ENCODE measurements around the gene SPECC1.
"Not testable (repeated sequence)": the region's sequence is repeated elsewhere in the genome, so short reads cannot be mapped to it uniquely, and the experiment has no call there.

SPECC1 gene

DNA sequence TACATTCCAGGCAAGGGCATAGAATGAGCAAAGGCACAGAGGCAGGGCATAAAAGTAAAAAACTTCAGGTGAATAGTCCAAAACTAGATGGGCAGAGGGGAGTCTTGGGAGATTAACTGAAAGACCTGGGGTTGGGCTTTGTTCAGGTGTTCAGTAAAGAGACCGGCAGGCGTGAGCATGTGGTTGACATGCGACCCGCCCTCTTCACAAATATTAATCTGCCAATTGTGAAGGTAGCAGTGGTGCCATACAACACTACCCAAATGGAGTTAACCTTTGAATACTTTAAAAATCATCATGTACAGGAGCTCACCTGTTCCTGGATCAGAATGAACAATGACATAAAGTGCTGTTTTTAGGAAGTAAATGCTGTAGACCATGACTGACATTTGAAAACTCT lies 232.7 kb downstream of the SPECC1 start:
- DNase-seq: no peak

DNA sequence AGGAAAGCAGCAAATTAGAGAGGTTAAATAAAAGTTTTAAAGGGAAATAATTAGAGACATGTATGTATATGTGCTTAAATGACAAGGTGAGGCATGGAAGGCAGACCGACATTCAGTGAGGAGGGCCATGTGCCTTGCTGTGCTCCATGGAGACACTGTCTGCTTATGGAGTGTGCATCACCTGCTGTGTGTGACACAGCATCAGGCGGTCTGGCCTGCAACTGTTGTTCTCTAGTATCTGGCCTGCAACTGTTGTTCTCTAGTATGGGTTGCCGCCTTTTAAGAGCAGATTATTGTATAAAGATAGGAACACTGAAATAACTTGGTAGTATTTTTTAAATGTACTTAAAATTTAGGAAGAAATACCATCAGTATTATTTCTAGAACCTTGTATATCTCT lies 233.1 kb downstream of the SPECC1 start:
- no peak for DNase-seq

DNA sequence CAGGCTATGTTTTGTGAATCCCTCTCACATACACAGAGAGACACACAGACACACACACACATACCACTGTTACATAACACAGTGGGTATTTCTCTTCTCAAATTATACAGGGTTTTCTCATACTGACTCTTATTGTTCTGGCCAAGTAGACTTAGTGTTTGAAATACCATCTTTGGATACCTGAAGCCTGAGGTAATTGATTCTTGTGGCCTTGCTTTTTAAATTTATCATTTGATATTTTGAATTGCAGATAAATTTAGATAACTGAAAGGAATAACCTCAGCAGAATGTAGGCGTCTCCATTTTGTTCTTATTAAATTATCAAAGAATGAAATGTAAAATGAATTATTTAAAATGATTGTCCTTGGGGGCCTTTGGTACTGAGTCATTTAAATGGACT lies 234.4 kb downstream of the SPECC1 start:
- no peak for DNase-seq

DNA sequence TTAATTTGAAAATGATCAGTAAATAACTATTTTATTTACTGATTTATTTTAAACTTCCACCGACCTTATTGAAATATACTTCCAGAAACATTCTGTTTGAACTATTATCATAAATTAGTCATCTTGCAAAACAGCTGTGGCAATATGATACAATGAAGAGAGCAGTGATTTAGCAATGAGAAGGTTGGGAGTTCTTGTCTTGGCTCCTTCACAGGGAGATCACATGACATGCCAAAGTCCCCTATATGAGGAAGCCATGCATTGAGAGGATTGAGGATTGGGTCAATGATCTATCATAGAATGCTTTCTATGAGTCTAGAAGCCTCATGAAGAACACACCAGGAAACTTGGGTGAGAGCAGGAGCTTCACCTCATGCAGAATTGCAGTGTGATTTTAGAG lies 235.5 kb downstream of the SPECC1 start:
- DNase-seq: peak; percentile 43 to 53

DNA sequence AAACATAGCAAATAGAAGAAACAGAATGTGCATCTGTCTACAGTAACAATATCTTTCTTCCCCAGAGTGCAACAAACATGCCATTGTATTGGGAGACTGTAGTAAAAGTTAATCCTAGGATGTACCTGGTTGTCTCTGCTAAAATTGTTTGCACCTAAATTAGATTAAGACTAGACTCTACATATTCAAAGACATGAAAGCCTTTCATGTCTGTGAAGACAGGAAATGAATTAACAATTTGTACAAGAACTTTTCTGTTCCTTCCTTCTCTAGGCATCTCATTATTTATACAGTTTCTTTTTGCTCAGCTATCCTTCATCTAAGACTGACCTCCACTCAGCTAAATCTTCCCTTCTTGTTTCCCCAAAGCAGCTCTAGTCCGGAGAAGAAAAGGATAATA lies 237.5 kb downstream of the SPECC1 start:
- DNase-seq: no peak

DNA sequence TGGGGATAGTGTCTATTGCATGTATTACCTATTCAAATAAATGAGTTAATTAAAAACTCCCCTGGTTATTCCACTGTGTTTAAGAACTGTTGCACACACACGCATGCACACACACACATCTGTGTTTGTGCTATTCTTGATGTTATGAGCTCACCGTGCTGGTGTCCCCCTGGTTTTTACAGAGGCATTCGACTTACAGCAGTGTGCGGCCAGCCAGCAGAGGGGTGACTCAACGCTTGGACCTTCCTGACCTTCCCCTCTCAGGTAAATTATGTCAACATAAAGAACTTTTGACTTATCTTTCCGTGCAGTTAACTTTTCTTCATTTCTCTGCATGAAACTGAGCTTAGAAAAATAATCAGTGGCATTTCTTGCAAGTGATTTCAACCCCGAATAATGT lies 244.2 kb downstream of the SPECC1 start:
- no peak for DNase-seq

DNA sequence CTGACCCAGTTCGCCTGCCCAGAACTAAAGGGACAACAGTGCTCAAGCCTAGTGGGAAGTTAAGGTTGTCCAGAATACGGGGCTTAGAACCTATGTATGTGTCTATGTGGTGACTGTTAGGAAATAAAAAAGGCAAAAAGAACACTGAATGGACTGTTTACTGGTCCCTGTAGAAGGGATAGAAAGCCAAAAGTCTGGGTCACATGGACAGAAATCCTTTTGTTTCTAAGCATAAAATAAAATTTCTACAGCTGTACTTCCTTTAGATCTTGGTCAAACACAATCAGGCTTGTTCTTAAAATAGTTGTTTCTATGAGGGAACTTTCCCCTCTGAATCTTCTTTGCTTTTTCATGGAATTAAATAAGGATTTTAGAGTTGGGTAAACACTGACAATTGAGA lies 245.4 kb downstream of the SPECC1 start:
- no peak for DNase-seq

DNA sequence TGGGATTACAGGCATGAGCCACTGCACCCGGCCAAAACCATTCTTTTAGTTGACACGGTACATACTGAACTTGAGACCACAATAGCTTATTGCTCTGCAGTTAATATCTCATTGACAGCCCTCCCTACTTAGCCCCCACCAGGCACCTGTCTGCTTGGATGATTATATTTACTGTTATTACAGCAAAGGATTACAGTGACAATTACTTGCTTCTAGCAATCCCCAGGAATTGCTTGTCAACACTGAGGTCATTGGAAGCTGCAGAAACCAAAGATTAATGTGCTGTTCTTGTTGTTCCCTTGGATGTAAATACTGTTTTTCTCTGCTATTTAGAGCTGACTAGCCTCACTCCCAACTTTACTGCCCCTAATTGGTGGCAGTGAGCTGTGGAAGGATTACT lies 247.0 kb downstream of the SPECC1 start:
- DNase-seq: no peak

DNA sequence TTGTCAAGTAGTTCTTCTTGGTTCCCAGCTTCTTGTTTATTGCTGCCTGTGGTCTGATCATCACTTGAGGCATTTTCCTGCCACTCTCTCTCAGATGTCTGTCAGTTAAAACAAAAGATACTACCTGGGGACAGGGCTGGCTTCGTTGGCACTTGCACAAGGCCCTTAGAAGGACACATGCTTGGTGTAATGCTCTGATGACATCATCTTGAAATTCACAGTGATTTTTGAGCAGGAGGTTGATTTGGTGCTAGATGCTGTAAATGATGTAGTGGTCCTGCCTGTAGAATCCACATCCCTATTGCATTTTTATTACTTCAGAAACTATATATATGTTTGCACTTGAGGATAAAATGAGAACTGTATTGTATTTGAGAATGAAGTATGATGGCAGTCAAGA lies 247.8 kb downstream of the SPECC1 start:
- no peak for DNase-seq

DNA sequence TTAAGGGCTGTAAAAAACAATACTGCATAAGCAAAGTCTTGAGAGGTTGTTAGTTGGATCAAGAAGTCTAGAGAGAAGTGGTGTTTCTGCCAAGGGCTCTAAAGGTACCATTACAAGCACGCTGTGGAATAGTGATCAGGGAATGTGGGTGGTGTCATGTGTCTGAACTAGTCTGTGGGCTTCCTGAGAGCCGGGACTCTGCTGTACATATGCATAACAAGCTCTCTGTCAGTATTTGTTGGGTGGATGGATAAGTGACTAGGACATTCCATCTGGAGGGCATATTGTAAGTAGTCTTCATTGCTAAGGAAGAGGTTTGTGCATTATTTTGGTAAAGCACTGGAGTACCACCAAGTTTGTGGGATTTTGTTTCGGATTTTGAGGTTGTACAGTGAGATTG lies 248.6 kb downstream of the SPECC1 start:
- no peak for DNase-seq

DNA sequence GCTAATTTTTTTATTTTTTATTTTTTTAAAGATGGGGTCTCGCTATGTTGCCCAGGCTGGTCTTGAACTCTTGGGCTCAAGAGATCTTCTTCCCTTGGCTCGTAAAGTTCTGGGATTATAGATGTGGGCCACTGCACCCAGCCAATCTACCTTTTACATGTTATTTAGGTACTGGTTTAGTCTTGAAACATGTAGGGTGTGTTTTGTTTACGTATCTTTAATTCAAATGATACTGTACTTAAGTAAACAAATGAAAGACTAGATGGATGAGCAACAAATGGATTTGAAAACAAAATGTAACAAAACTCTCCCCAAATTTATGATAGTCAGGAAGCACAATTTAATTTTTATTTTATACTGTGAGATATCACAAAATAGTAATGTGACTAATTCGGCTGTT lies 250.5 kb downstream of the SPECC1 start:
- no peak for DNase-seq

DNA sequence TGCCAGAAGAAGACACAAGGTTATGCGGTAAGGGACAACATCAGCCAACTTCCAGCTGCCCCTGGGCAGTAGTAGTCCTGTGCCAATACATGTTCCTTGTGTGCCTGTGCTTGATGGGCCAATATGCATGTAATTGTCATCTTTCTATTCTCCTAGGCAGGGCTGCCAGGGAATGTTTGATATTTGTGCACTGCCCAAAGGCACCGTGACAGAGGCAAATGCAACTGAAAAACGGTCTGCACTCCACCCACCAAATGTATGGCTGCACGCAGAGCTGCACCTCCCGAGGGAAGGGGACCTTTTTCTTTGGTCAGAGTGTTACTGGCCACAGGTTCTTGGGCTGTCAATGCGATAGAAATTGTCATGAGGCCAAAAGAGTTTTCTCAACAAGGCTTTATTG lies 251.1 kb downstream of the SPECC1 start:
- no peak for DNase-seq

DNA sequence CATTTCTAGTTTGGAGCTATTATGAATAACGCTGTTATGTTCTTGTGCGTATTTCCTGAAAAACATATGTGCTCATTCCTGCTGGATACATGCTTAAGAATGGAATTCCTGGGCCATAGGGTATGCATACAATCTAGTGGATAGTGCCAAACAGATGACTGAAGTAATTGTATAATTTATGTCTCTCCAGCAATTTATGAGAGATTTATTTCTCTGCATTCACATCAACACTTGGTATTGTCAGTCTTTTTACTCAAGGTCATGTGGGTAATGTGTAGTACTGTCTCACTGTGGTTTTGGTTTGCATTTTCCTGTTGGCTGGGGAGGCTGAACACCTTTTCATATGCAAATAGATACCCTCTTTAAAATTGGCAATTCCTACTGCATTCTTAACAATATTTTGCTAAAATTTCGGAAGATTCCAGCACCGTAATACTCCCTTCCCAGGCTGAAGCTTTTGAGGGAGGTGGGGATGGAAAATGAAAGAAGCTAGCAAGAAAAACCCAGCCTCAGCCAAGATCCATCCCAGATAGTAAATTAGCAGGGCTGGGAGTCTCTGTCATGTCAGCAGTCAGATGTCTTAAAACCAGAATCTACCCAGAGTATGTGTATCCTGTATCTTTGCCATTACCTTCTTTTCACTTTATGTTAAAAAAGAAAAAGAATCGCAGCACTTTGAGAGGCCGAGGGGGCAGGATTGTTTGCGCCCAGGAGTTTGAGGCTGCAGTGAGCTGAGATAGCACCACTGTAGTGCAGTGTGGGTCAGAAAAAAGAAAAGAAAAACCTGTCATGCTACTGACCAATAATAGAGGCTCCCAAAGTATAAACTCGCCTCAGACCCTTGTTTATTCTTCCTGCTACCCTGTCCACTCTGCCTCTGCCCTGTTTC lies 253.3 kb downstream of the SPECC1 start:
- no peak for DNase-seq

DNA sequence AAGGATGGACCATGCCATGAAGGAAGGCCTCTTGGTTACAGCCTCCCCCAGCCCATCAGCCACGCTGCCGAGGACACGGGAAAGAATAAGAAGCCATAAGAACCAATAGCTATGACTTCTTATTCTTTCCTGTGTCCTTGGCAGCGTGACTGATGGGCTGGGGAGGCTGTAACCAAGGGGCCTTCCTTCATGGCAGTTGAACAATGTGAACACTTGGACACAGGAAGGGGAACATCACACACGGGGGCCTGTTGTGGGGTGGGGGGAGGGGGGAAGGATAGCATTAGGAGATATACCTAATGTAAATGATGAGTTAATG lies 253.9 kb downstream of the SPECC1 start:
- DNase-seq: not testable (repeated sequence)

DNA sequence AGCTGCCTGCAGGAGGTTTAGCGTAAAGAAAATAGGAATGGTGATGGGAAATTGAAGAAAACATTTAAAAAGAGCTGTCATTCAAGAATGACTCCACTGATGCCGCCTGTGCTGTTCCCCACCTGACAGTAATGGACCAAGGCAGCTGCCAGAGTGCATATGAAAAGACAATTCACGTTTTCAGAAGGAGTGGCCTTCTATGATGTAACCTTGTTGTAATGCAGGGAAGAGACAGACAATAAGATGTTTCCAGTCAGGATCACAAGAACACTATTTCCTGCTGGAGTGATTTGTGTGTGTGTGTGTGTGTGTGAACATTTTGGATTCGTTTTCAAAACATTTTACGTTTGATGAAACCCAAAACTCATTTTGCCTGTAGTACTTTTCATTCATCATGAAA lies 254.4 kb downstream of the SPECC1 start:
- no peak for DNase-seq

DNA sequence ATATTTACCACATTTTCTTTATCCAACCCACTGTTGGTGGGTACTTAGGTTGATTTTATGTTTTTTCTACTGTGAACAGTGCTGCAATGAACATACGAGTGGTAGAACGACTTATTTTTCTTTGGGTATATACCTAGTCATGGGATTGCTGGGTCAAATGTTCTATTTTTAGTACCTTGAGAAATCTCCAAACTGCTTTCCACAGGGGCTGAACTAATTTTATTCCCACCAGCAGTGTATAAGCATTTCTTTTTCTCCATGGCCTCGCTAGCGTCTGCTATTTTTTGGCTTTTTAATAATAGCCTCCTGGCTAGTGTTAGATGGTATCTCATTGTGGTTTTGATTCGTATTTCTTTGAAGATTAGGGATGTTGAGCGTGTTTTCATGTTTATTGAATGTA lies 255.8 kb downstream of the SPECC1 start:
- no peak for DNase-seq

DNA sequence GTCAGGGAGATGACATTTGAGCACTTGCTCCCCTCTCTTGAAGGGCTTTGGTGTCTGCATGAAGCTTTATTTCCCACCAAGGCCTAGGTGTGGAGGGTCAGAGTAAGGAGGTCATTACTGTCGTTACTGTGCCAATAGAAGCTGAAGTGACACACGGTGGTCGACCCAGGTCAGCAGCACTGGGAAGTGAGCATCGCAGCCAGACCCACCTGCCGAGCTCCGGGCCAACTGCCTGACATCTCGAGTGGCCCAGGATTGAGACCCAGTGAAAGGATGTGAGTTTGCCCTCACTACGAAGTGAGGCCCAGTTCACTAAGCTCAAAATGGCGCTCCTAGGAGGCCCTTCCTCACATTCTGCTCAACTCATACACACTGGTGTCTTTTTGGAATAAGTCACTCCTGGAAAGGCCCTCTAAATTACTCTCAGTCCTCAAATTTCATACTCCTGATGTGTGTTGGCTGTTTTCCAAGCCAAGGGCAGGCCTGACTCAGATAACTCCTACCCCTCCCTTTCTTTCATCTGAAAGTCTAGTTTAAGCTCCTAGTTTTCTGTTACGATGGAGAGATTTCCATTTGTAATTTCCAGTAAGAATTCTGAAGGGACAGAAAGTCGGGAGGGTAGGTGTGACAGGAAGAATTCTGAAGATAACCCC lies 257.8 kb downstream of the SPECC1 start:
- no peak for DNase-seq

DNA sequence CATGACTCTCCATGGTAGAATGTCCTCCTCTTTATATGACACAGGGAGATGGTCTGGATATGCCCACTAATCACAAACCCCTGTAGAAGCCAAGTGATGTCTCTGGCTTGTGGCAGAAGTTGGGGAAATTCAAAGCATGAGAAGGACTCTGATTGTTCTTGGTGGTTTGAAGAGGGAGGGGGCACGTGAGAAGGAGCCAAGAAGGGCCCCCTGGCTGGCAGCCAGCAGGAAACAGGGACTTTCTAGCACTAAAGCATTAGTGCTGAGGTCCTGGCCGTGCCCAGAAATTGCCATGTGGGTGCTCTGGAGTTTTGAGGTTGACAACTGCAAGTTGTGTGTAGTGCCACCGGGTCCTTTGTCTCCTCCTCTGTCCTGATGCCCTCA lies 258.3 kb downstream of the SPECC1 start:
- DNase-seq: no peak

DNA sequence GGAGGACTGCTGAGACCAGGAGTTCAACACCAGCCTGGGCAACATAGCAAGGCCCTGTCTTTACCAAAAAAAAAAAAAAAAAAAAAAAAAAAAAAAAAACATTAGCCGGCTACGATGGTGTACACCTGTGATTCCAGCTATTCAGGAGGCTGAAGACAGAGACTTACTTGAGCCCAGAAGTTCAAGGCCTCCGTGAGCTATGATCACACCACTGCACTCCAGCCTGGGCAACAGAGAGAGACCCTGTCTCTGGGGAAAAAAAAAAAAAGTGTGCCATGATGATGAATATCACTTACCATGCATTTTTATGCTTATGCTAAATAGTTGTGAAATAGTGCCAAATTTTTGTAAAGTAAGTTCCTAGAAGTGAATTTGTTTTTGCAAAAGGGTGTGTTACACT lies 261.2 kb downstream of the SPECC1 start:
- DNase-seq: no peak

DNA sequence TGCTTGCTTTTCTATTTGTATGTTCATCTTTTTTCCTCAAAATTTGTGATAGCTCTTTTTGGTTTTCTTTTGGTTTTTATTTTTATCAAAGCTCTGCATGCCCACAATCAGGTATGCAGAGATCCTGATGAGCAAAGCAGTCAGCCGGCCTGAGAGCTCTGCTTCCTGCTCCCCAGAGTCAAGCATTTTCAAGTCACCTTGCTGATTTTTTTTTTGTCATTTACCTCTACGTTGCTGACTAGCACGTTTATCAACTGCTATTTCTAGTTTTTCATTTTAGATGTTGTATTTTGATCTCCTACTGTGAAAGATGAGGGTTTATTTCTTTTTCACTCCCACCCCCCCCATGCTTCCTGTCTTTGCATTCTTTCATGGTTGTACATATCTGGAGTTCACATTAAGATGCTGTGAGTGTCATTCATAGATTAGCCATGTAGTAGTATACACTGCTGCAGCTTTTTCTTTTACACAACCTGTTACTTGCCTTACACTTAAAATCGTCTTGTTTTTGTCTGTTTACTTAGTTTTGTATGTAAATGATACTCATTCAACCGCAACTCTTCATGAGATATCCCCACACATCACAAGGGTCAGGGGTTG lies 262.0 kb downstream of the SPECC1 start:
- no peak for DNase-seq

DNA sequence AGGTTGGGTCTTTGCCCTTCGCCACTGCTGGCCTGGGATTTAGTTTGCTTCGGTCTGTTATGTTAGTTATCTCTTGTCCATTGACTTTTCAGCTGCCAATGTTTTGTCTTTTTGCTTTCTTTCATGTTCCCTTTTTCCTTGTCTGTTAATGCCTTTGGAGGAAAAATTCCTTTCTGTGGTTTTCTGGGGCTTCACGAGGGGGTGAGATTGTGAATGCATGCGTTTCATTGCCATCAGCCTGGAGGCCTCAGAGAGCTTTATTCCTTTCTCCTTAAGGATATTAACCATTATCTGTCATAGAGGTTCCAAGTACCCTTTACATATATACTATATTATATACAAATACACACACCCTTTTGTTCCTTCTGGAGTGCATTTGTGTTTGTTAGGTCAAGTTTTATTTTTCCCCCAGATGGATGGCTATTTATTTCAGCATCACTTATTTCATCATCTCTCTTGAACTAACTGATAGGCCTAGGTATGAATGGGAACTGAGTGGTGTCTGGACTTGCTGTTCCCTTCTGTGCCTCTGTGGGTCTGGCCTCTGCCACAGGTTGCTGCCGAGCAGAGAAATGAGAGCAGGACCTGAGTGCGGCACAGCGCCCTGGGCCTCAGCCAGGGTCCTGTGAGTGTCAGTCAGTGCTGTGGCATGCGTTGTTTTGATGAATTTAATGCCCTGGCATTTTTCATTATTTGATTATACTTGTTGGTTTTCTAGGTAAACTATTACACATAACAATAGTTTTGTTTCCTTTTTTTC lies 264.8 kb downstream of the SPECC1 start:
- no peak for DNase-seq

DNA sequence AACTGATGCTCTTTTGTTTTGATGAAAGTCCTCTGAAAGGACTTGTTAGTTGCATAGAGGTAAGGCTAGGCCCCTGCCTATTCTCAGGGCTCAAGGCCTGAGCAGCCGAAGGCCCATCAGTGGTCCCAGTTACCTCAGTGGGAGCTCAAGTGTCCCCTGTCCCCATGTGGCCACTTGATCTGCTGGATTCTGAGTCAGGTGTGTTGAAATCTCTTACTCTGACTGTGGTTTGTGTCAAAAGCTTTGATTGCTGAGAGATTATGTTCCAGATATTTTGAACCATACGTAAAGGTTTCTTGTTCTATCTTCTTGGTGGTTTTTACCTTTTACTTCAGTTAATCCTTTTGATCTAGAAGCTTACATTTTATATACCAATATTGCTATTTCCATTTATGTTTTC lies 266.5 kb downstream of the SPECC1 start:
- DNase-seq: peak in 1 of 2 donors; percentile 16

DNA sequence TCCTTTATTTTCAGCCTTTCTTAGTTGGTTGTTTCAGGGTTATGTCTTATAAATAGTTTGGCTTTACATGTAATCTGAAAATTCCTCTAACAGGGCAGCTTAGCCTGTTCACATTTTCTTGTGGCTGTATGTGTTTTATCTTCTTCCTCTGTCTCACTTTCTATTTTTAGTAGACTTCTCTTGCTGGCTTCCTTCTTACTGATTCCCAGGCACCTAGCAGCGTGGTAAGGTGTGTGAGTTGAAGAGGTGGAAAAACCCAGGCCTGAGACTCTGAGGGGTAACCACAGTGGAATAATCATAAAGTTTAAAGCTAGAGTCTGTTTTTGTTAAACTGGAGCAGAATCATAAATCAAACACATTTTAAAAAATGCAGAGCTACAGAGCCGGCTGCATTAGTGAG lies 267.3 kb downstream of the SPECC1 start:
- no peak for DNase-seq
